H9 (cell line): Measurements from ENCODE around the gene CDH4. TPM values are rescaled to one million over a fixed set of nuclear protein-coding genes. Genes with fewer than 3 reads are reported as not detected.
A peak's percentile ranks its signal among the peaks of the same experiment; 100 is the strongest.
"Not testable (repeated sequence)": the region's sequence is repeated elsewhere in the genome, so short reads cannot be mapped to it uniquely, and the experiment has no call there.

Experiments
- DNase-seq: peaks from one replicate; pipeline ENCODE4 v3.0.0-alpha.2; 2017
- H2AFZ ChIP-seq: one replicate; pipeline ENCODE4 v1.6.1; 2013; ENCODE audit warnings: mild to moderate bottlenecking, low read length, control low read depth, moderate library complexity
- H2AK5ac ChIP-seq: 2 replicates; pipeline ENCODE4 v1.6.1; 2013; ENCODE audit warnings: low read length, control low read depth, mixed read lengths; ENCODE audit not compliant: insufficient read length
- H2BK120ac ChIP-seq: one replicate; pipeline ENCODE4 v1.6.1; 2013; ENCODE audit warnings: low read depth, mild to moderate bottlenecking, low read length, control low read depth, inconsistent platforms; ENCODE audit not compliant: poor library complexity, severe bottlenecking
- H2BK12ac ChIP-seq: 2 replicates; pipeline ENCODE4 v1.6.1; 2013; ENCODE audit warnings: low read length, control low read depth, mixed read lengths, low read depth; ENCODE audit not compliant: insufficient read length
- H2BK15ac ChIP-seq: 2 replicates; pipeline ENCODE4 v1.6.1; 2013; ENCODE audit warnings: low read depth, low read length, control low read depth
- H2BK20ac ChIP-seq: one replicate; pipeline ENCODE4 v1.6.1; 2013; ENCODE audit warnings: low read depth, mild to moderate bottlenecking, low read length, control low read depth, inconsistent platforms; ENCODE audit not compliant: poor library complexity, severe bottlenecking
- H2BK5ac ChIP-seq: 2 replicates; pipeline ENCODE4 v1.6.1; 2013; ENCODE audit warnings: low read length, control low read depth, mixed read lengths; ENCODE audit not compliant: insufficient read length
- H3K14ac ChIP-seq: 2 replicates; pipeline ENCODE4 v1.6.1; 2013; ENCODE audit warnings: low read length, control low read depth; ENCODE audit not compliant: insufficient read depth
- H3K18ac ChIP-seq: 2 replicates; pipeline ENCODE4 v1.6.1; 2013; ENCODE audit warnings: low read depth, mild to moderate bottlenecking, mixed read lengths, low read length, control low read depth; ENCODE audit not compliant: insufficient read length
- H3K23ac ChIP-seq: 2 replicates; pipeline ENCODE4 v1.6.1; 2013; ENCODE audit warnings: low read length, control low read depth, mixed read lengths, low read depth; ENCODE audit not compliant: insufficient read length
- H3K23me2 ChIP-seq: 2 replicates; pipeline ENCODE4 v1.6.1; 2013; ENCODE audit warnings: low read depth, mild to moderate bottlenecking, mixed read lengths, low read length, control low read depth; ENCODE audit not compliant: insufficient read length, poor library complexity, severe bottlenecking
- H3K27ac ChIP-seq: 2 replicates; pipeline ENCODE4 v1.5.1; 2013; ENCODE audit warnings: low read length, control low read depth, mixed read lengths, low read depth; ENCODE audit not compliant: insufficient read length
- H3K27me3 ChIP-seq: 2 replicates; pipeline ENCODE4 v1.6.1; 2013; ENCODE audit warnings: low read length, control low read depth, inconsistent platforms; ENCODE audit not compliant: insufficient read depth
- H3K4ac ChIP-seq: 2 replicates; pipeline ENCODE4 v1.6.1; 2013; ENCODE audit warnings: low read depth, mild to moderate bottlenecking, control low read depth, inconsistent platforms, low read length, moderate library complexity
- H3K4me1 ChIP-seq: 2 replicates; pipeline ENCODE4 v1.6.1; 2013; ENCODE audit warnings: low read length, control low read depth, inconsistent platforms; ENCODE audit not compliant: insufficient read depth
- H3K4me2 ChIP-seq: 2 replicates; pipeline ENCODE4 v1.6.1; 2013; ENCODE audit warnings: low read length, control low read depth, mixed read lengths; ENCODE audit not compliant: insufficient read length, insufficient read depth
- H3K56ac ChIP-seq: 2 replicates; pipeline ENCODE4 v1.6.1; 2013; ENCODE audit warnings: low read depth, mild to moderate bottlenecking, mixed read lengths, low read length, control low read depth; ENCODE audit not compliant: insufficient read length
- H3K79me1 ChIP-seq: 2 replicates; pipeline ENCODE4 v1.6.1; 2013; ENCODE audit warnings: low read depth, mild to moderate bottlenecking, moderate library complexity, low read length, control low read depth, inconsistent platforms; ENCODE audit not compliant: insufficient read depth, poor library complexity, severe bottlenecking
- H3K79me2 ChIP-seq: 2 replicates; pipeline ENCODE4 v1.6.1; 2013; ENCODE audit warnings: low read length, control low read depth, inconsistent platforms; ENCODE audit not compliant: insufficient read depth
- H3K9ac ChIP-seq: 2 replicates; pipeline ENCODE4 v1.6.1; 2013; ENCODE audit warnings: low read length, control low read depth, mixed read lengths; ENCODE audit not compliant: insufficient read length; ENCODE audit errors: extremely low read depth
- H3K9me3 ChIP-seq: one replicate; pipeline ENCODE4 v1.6.1; 2013; ENCODE audit warnings: low read depth, low read length, inconsistent platforms; ENCODE audit not compliant: control insufficient read depth
- H3T11ph ChIP-seq: one replicate; pipeline ENCODE4 v1.6.1; 2013; ENCODE audit warnings: mild to moderate bottlenecking, low read length, control low read depth, inconsistent platforms
- H4K20me1 ChIP-seq: one replicate; pipeline ENCODE4 v1.6.1; 2013; ENCODE audit not compliant: control insufficient read depth, insufficient read length, insufficient read depth
- H4K5ac ChIP-seq: 2 replicates; pipeline ENCODE4 v1.6.1; 2013; ENCODE audit warnings: low read depth, mild to moderate bottlenecking, mixed read lengths, low read length, control low read depth; ENCODE audit not compliant: insufficient read length
- H4K8ac ChIP-seq: replicated peaks from 2 replicates; pipeline ENCODE4 v1.6.1; 2013; ENCODE audit warnings: low read length, control low read depth, mixed read lengths, low read depth; ENCODE audit not compliant: insufficient read length
- H4K91ac ChIP-seq: 2 replicates; pipeline ENCODE4 v1.6.1; 2013; ENCODE audit warnings: low read depth, mild to moderate bottlenecking, moderate library complexity, mixed read lengths, low read length, control low read depth; ENCODE audit not compliant: insufficient read length
- H3K27ac Mint-ChIP-seq, 3 experiments: 2 replicates in 2 of 3; 3 replicates in 1 of 3; pipeline ENCODE4 v1.8.0; 2020 to 2021; ENCODE audit warnings: mixed read lengths in 3 of 3, mild to moderate bottlenecking in 1 of 3, moderate library complexity in 1 of 3
- H3K27me3 Mint-ChIP-seq: 2 replicates; pipeline ENCODE4 v1.8.0; 2021; ENCODE audit warnings: low read depth, mild to moderate bottlenecking, moderate library complexity, mixed read lengths
- H3K36me3 Mint-ChIP-seq, 3 experiments: 2 replicates in 2 of 3; 3 replicates in 1 of 3; pipeline ENCODE4 v1.8.0; 2020 to 2021; ENCODE audit warnings: low read depth in 3 of 3, mixed read lengths in 3 of 3; ENCODE audit not compliant: insufficient read depth in 1 of 3
- H3K4me1 Mint-ChIP-seq, 2 experiments: 2 replicates each; pipeline ENCODE4 v1.8.0; 2020; ENCODE audit warnings: mixed read lengths in 2 of 2
- H3K4me3 Mint-ChIP-seq, 2 experiments: 2 replicates in 1 of 2; 3 replicates in 1 of 2; pipeline ENCODE4 v1.8.0; 2020 to 2021; ENCODE audit warnings: mild to moderate bottlenecking in 2 of 2, mixed read lengths in 2 of 2, moderate library complexity in 1 of 2
- H3K9me3 Mint-ChIP-seq, 2 experiments: 2 replicates in 1 of 2; 3 replicates in 1 of 2; pipeline ENCODE4 v1.8.0; 2020; ENCODE audit warnings: mild to moderate bottlenecking in 2 of 2, mixed read lengths in 2 of 2, moderate library complexity in 1 of 2
- WGBS: extraction: QIAGEN DNeasy Blood & Tissue Kit; methylation state at CpG from one replicate; pipeline ENCODE4 v1.1.7; 2013; ENCODE audit warnings: missing lambda C conversion rate, low lambda C conversion rate, mixed read lengths; ENCODE audit not compliant: insufficient read length; ENCODE audit errors: extremely low coverage; 5-methylcytosine and 5-hydroxymethylcytosine counted together
- total RNA-seq: library from RNA; stranded (reverse); gene quantifications from 2 replicates; pipeline ENCODE4 v1.2.1, GENCODE V29; 2021
- TF ChIP-seq, protein P1 (sequence below): fragments of 200-600 bp; sonication (generic); conservative IDR thresholded peaks from 3 replicates; pipeline ENCODE4 v1.8.0; 2021; ENCODE audit warnings: antibody characterized with exemption, mild to moderate bottlenecking

Gene CDH4
- total RNA-seq, 1 experiment from 2014 or later: 3.0 TPM

DNA sequence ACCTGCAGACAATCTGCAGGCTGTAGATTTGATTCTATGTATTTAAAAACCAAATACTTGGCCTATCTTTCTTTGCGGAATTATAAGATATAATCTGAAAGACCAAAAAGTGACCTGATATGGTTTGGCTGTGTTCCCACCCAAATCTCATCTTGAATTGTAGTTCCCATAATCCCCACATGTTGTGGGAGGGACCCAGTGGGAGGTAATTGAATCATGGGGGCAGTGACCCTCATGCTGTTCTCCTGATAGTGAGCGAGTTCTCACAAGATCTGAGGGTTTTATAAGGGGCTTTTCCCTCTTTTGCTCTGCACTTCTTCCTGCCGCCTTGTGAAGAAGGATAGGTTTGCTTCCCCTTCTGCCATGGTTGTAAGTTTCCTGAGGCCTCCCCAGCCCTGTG, 201.6 kb downstream of the CDH4 start:
- TF ChIP-seq, protein P1, sequence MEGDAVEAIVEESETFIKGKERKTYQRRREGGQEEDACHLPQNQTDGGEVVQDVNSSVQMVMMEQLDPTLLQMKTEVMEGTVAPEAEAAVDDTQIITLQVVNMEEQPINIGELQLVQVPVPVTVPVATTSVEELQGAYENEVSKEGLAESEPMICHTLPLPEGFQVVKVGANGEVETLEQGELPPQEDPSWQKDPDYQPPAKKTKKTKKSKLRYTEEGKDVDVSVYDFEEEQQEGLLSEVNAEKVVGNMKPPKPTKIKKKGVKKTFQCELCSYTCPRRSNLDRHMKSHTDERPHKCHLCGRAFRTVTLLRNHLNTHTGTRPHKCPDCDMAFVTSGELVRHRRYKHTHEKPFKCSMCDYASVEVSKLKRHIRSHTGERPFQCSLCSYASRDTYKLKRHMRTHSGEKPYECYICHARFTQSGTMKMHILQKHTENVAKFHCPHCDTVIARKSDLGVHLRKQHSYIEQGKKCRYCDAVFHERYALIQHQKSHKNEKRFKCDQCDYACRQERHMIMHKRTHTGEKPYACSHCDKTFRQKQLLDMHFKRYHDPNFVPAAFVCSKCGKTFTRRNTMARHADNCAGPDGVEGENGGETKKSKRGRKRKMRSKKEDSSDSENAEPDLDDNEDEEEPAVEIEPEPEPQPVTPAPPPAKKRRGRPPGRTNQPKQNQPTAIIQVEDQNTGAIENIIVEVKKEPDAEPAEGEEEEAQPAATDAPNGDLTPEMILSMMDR: 0 out of 3 replicates have a peak, but pooled peaks have one; percentile 11
- not testable (repeated sequence) for H3K18ac ChIP-seq, H3K79me2 ChIP-seq, H3K79me1 ChIP-seq, H2BK20ac ChIP-seq, H2BK12ac ChIP-seq, H4K8ac ChIP-seq, DNase-seq, H4K5ac ChIP-seq, H3K4me3 Mint-ChIP-seq, H3K4me1 ChIP-seq, H3K14ac ChIP-seq, H3K4ac ChIP-seq, H3K23me2 ChIP-seq, H3K23ac ChIP-seq, H3K27ac ChIP-seq, H2BK5ac ChIP-seq, H2BK120ac ChIP-seq, H4K91ac ChIP-seq, H3K27me3 ChIP-seq, H3T11ph ChIP-seq, H4K20me1 ChIP-seq, H2BK15ac ChIP-seq, H3K27ac Mint-ChIP-seq, H3K56ac ChIP-seq, H3K9me3 ChIP-seq, H3K36me3 Mint-ChIP-seq, H2AK5ac ChIP-seq, H3K9me3 Mint-ChIP-seq, H2AFZ ChIP-seq, H3K4me2 ChIP-seq, H3K9ac ChIP-seq
- no CpG with 5 or more reads among the region's 3 CpGs for WGBS
- peaks cover 40 to 42% of the 10 kb centered on the region in 2 experiments for H3K4me1 Mint-ChIP-seq
- peaks cover 16% of the 10 kb centered on the region for H3K27me3 Mint-ChIP-seq
